Measurements from ENCODE around the gene UIMC1. TPM values are rescaled to one million over a fixed set of nuclear protein-coding genes. Genes with fewer than 3 reads are reported as not detected.

UIMC1 gene
- total RNA-seq, 1 experiment from 2014 or later, result 38.4 TPM

GRCh38 chr5:176986280-176986679 lies 20.3 kb downstream of the UIMC1 start:
- ChIA-PET RAD21 (ENCODE audit: low non-redundant PET in 1 of 2, low total read pairs in 2 of 2, uncharacterized antibody in 2 of 2, unreplicated experiment in 2 of 2) (no interaction called here), CTCF (no interaction called here), POLR2A (no interaction called here)
- no peak overlapping the region for H3K27ac ChIP-seq (ENCODE audit: low read depth, low read length)
- H3K9ac ChIP-seq (ENCODE audit: low read length), result no peak overlapping the region
- H3K36me3 ChIP-seq (ENCODE audit: control insufficient read depth in 1 of 2, insufficient read depth in 2 of 2, low read length in 2 of 2), result peaks cover 4 to 16% of the 10 kb centered on the region in 2 experiments; a peak in 2 of 4 replicates
- H3K4me2 ChIP-seq (ENCODE audit: low read length), result no peak overlapping the region
- H3K79me2 ChIP-seq (ENCODE audit: insufficient read depth, low read length), result peaks cover 81% of the 10 kb centered on the region
- H4K20me1 ChIP-seq (ENCODE audit: insufficient read depth), result no peaks in the 10 kb centered on the region; the same call in 1 of the 2 replicates
- no peak overlapping the region for H3K4me3 ChIP-seq (replicated peaks in 1 of 2; ENCODE audit: low read depth in 1 of 2, low read length in 2 of 2)
- no TSS peak for BruUV-seq (replicated peaks)
- DNase-seq (ENCODE audit: low read depth, low spot score) (no peak), ATAC-seq (no peak)
- H2AFZ ChIP-seq (ENCODE audit: low read depth, low read length, poor library complexity, severe bottlenecking), result no peak overlapping the region
- intact Hi-C loops (cut with micrococcal nuclease), result no loop called here
- no peaks in the 10 kb centered on the region for H3K4me1 ChIP-seq (ENCODE audit: control insufficient read depth in 1 of 2, insufficient read depth in 2 of 2, low read length in 2 of 2)
- H3K9me2 ChIP-seq (ENCODE audit: insufficient read depth), result no peaks in the 10 kb centered on the region
- no peak for TF ChIP-seq RAD21 (IDR thresholded peaks at IDR 0.05; ENCODE audit: low read depth)
- TF ChIP-seq SIN3A (IDR thresholded peaks at IDR 0.05; ENCODE audit: low read depth), result no peak
- no peak for TF ChIP-seq YY1 (IDR thresholded peaks at IDR 0.05; ENCODE audit: extremely low read depth, insufficient replicate concordance, low read depth, low read length)
- no peak for TF ChIP-seq EZH2 (IDR thresholded peaks at IDR 0.05)
- no peak for TF ChIP-seq MAX (IDR thresholded peaks at IDR 0.05)
- TF ChIP-seq POLR2AphosphoS5 (IDR thresholded peaks at IDR 0.05; ENCODE audit: low read depth, low read length), result no peak
- no peak for TF ChIP-seq FOSL1 (IDR thresholded peaks at IDR 0.05; ENCODE audit: low read depth)
- no peak for TF ChIP-seq POLR2A (IDR thresholded peaks at IDR 0.05; ENCODE audit: borderline replicate concordance, extremely low read depth, insufficient read depth, insufficient read length)
- no peak for TF ChIP-seq EGR1 (IDR thresholded peaks at IDR 0.05; ENCODE audit: low read depth)
- TF ChIP-seq CEBPB (IDR thresholded peaks at IDR 0.05; ENCODE audit: low read depth), result no peak
- no peak for TF ChIP-seq JUND (IDR thresholded peaks at IDR 0.05)
- TF ChIP-seq ZFX (IDR thresholded peaks at IDR 0.05), result no peak
- TF ChIP-seq, protein P1, sequence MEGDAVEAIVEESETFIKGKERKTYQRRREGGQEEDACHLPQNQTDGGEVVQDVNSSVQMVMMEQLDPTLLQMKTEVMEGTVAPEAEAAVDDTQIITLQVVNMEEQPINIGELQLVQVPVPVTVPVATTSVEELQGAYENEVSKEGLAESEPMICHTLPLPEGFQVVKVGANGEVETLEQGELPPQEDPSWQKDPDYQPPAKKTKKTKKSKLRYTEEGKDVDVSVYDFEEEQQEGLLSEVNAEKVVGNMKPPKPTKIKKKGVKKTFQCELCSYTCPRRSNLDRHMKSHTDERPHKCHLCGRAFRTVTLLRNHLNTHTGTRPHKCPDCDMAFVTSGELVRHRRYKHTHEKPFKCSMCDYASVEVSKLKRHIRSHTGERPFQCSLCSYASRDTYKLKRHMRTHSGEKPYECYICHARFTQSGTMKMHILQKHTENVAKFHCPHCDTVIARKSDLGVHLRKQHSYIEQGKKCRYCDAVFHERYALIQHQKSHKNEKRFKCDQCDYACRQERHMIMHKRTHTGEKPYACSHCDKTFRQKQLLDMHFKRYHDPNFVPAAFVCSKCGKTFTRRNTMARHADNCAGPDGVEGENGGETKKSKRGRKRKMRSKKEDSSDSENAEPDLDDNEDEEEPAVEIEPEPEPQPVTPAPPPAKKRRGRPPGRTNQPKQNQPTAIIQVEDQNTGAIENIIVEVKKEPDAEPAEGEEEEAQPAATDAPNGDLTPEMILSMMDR (IDR thresholded peaks at IDR 0.05 in 2 of 3, conservative IDR thresholded peaks at IDR 0.05 in 1 of 3; ENCODE audit: borderline replicate concordance in 1 of 3, insufficient read depth in 1 of 3, low read depth in 2 of 3, low read length in 2 of 3), result no peak
- no peak for TF ChIP-seq SRF (IDR thresholded peaks at IDR 0.05; ENCODE audit: low read depth)
- no peak for TF ChIP-seq CBX3 (IDR thresholded peaks at IDR 0.05; ENCODE audit: low read depth)
- TF ChIP-seq TCF7L2 (IDR thresholded peaks at IDR 0.05; ENCODE audit: borderline replicate concordance, extremely low read depth, insufficient read depth, insufficient read length), result no peak
- no peak for TF ChIP-seq ELF1 (IDR thresholded peaks at IDR 0.05; ENCODE audit: borderline replicate concordance, low read depth)
- TF ChIP-seq, protein P2, sequence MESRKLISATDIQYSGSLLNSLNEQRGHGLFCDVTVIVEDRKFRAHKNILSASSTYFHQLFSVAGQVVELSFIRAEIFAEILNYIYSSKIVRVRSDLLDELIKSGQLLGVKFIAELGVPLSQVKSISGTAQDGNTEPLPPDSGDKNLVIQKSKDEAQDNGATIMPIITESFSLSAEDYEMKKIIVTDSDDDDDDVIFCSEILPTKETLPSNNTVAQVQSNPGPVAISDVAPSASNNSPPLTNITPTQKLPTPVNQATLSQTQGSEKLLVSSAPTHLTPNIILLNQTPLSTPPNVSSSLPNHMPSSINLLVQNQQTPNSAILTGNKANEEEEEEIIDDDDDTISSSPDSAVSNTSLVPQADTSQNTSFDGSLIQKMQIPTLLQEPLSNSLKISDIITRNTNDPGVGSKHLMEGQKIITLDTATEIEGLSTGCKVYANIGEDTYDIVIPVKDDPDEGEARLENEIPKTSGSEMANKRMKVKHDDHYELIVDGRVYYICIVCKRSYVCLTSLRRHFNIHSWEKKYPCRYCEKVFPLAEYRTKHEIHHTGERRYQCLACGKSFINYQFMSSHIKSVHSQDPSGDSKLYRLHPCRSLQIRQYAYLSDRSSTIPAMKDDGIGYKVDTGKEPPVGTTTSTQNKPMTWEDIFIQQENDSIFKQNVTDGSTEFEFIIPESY (IDR thresholded peaks at IDR 0.05; ENCODE audit: extremely low read depth, insufficient replicate concordance, low read length), result no peak
- H3K27me3 ChIP-seq (ENCODE audit: insufficient read depth, low read length), result no peaks in the 10 kb centered on the region
- no peaks in the 10 kb centered on the region for H3K9me3 ChIP-seq (ENCODE audit: control insufficient read depth in 1 of 2, insufficient read depth in 1 of 2, low read depth in 1 of 2, low read length in 2 of 2)

All from HCT116 (cell line).